K562 (cell line): Measurements from ENCODE around the gene LAMA4. TPM values are rescaled to one million over a fixed set of nuclear protein-coding genes. Genes with fewer than 3 reads are reported as not detected.

Experiments
- ATAC-seq: fragments of 200-7000 bp; cut with Tn5 transposase; 3 replicates; pipeline ENCODE4 v1.9.1; 2020; ENCODE audit warnings: moderate library complexity
- BruUV-seq: library from RNA; stranded (reverse); fragments of 400-500 nt; replicated peaks from 2 replicates; lab custom pipeline; 2021; lab: Mats Ljungman, UMichigan
- CTCF ChIA-PET: fragments of 300-600 bp; formaldehyde crosslinking; extraction: SDS; loops from one replicate; lab custom pipeline; 2021; ENCODE audit warnings: low intra/inter-chr PET ratio; lab: Yijun Ruan, JAX
- POLR2A ChIA-PET: fragments of 300-600, 350-650 bp; sonication (Branson Sonifier 250); formaldehyde crosslinking; extraction: SDS; loops from one replicate; lab custom pipeline; 2021; ENCODE audit warnings: antibody characterized with exemption, inconsistent platforms; lab: Yijun Ruan, JAX
- DNase-seq, 4 experiments: peaks; one replicate each; pipeline versions ENCODE4 v3.0.0 to v3.0.0-alpha.2; 2011 to 2018; ENCODE audit warnings: low spot score in 3 of 4, mixed read lengths in 3 of 4; ENCODE audit errors: extremely low read depth in 1 of 4
- FAIRE-seq: peaks from 2 replicates; lab custom pipeline; 2011; peaks lifted over from hg19 to GRCh38; lab: Jason Lieb, UNC
- H2AFZ ChIP-seq: 2 replicates; pipeline ENCODE4 v1.6.0; 2011; ENCODE audit warnings: low read depth, low read length, control low read depth, inconsistent platforms
- H3K27ac ChIP-seq: fragments of 200-600 bp; 3 replicates; pipeline ENCODE4 v1.8.0; 2011; ENCODE audit warnings: low read depth, mild to moderate bottlenecking, control low read depth, inconsistent platforms, low read length, moderate library complexity, mixed read lengths; ENCODE audit errors: extremely low read depth
- H3K27me3 ChIP-seq, 2 experiments: fragments of 300-600 bp in 1 of 2; 2 replicates in 1 of 2; 3 replicates in 1 of 2; pipeline versions ENCODE4 v1.6.0 to v1.8.0; 2011; ENCODE audit warnings: inconsistent platforms in 2 of 2, low read length in 2 of 2, mild to moderate bottlenecking in 1 of 2, mixed read lengths in 1 of 2, moderate library complexity in 1 of 2; ENCODE audit not compliant: control insufficient read depth in 2 of 2, insufficient read depth in 2 of 2
- H3K36me3 ChIP-seq: fragments of 300-600 bp; 3 replicates; pipeline ENCODE4 v1.8.0; 2011; ENCODE audit warnings: mild to moderate bottlenecking, low read length, inconsistent platforms; ENCODE audit not compliant: control insufficient read depth, insufficient read depth
- H3K4me1 ChIP-seq, 2 experiments: fragments of 200-600 bp in 1 of 2; replicated peaks in 1 of 2; 2 replicates in 1 of 2; 3 replicates in 1 of 2; pipeline versions ENCODE4 v1.5.1 to v1.8.0; 2011; ENCODE audit warnings: inconsistent platforms in 2 of 2, low read length in 2 of 2, mild to moderate bottlenecking in 1 of 2, mixed read lengths in 1 of 2, moderate library complexity in 1 of 2; ENCODE audit not compliant: control insufficient read depth in 2 of 2, insufficient read depth in 2 of 2
- H3K4me2 ChIP-seq: 2 replicates; pipeline ENCODE4 v1.6.1; 2011; ENCODE audit warnings: low read length, control low read depth, inconsistent platforms, mixed read lengths; ENCODE audit not compliant: insufficient read depth
- H3K4me3 ChIP-seq: fragments of 200-600 bp; sonication (generic), shearing (Covaris generic); 2 replicates; pipeline ENCODE4 v1.5.1; 2016; ENCODE audit warnings: control low read depth, inconsistent platforms
- H3K79me2 ChIP-seq: fragments of 200-600 bp; 3 replicates; pipeline ENCODE4 v1.8.0; 2011; ENCODE audit warnings: low read length, inconsistent platforms; ENCODE audit not compliant: control insufficient read depth, insufficient read depth
- H3K9ac ChIP-seq, 2 experiments: 2 replicates each; pipeline versions ENCODE4 v1.6.0 to v1.6.1; 2011; ENCODE audit warnings: low read depth in 2 of 2, low read length in 2 of 2, control low read depth in 1 of 2, inconsistent platforms in 1 of 2, mild to moderate bottlenecking in 1 of 2, mixed read lengths in 1 of 2; ENCODE audit not compliant: insufficient read depth in 1 of 2
- H3K9me1 ChIP-seq: one replicate; pipeline ENCODE4 v1.6.0; 2011; ENCODE audit warnings: inconsistent platforms, mild to moderate bottlenecking, low read length, moderate library complexity; ENCODE audit not compliant: control insufficient read depth, insufficient read depth
- H3K9me3 ChIP-seq: replicated peaks from 2 replicates; pipeline ENCODE4 v1.5.1; 2011; ENCODE audit warnings: low read depth, low read length, inconsistent platforms; ENCODE audit not compliant: control insufficient read depth, insufficient read depth
- H4K20me1 ChIP-seq: replicated peaks from 2 replicates; pipeline ENCODE4 v1.6.1; 2011; ENCODE audit warnings: low read length, inconsistent platforms, mixed read lengths; ENCODE audit not compliant: control insufficient read depth, insufficient read depth
- ATF2 ChIP-seq: sonication (generic); formaldehyde crosslinking; IDR thresholded peaks from 2 replicates; pipeline ENCODE4 v1.8.1; 2022; ENCODE audit warnings: missing genetic modification reagents
- CCNT2 ChIP-seq: IDR thresholded peaks from 2 replicates; pipeline ENCODE4 v1.6.1; 2011; ENCODE audit warnings: borderline replicate concordance, low read depth, mild to moderate bottlenecking, moderate library complexity, mixed read lengths, low read length; ENCODE audit not compliant: insufficient read length; ENCODE audit errors: extremely low read depth
- CREB3 ChIP-seq: fragments of 450-650 bp; conservative IDR thresholded peaks from 2 replicates; pipeline ENCODE4 v1.6.1; 2016; ENCODE audit warnings: missing genetic modification characterization, low read depth, mild to moderate bottlenecking, missing compliant biosample characterization, moderate library complexity
- DIDO1 ChIP-seq: fragments of 450-650 bp; IDR thresholded peaks from 2 replicates; pipeline ENCODE4 v1.6.1; 2016; ENCODE audit warnings: low read depth, missing biosample characterization, missing genetic modification characterization
- E2F5 ChIP-seq: sonication (generic); formaldehyde crosslinking; IDR thresholded peaks from 2 replicates; pipeline ENCODE4 v1.8.0; 2022; ENCODE audit warnings: mild to moderate bottlenecking, missing genetic modification reagents
- ELF4 ChIP-seq: fragments of 450-650 bp; formaldehyde crosslinking; IDR thresholded peaks from 2 replicates; pipeline ENCODE4 v1.4.0; 2022; ENCODE audit warnings: missing genetic modification characterization
- ETS2 ChIP-seq: IDR thresholded peaks from 2 replicates; pipeline ENCODE4 v1.6.1; 2016; ENCODE audit warnings: borderline replicate concordance, missing genetic modification characterization, mild to moderate bottlenecking, moderate library complexity, missing compliant biosample characterization; ENCODE audit not compliant: poor library complexity, severe bottlenecking
- GABPB2 ChIP-seq: fragments of 250-450 bp; sonication (Bioruptor Pico); conservative IDR thresholded peaks from 2 replicates; pipeline ENCODE4 v1.5.1; 2021; ENCODE audit warnings: mild to moderate bottlenecking
- NEUROD1 ChIP-seq: fragments of 150-350 bp; IDR thresholded peaks from 2 replicates; pipeline ENCODE4 v1.6.1; 2014; ENCODE audit warnings: borderline replicate concordance, low read length, low read depth; ENCODE audit not compliant: partially characterized antibody
- NFE2 ChIP-seq: IDR thresholded peaks from 2 replicates; pipeline ENCODE4 v1.6.1; 2014; ENCODE audit warnings: antibody characterized with exemption, low read depth
- PREB ChIP-seq: sonication (generic); formaldehyde crosslinking; IDR thresholded peaks from 2 replicates; pipeline ENCODE4 v1.8.1; 2023; ENCODE audit warnings: mild to moderate bottlenecking, missing genetic modification reagents
- PTRF ChIP-seq: fragments of 450-650 bp; IDR thresholded peaks from 2 replicates; pipeline ENCODE4 v1.6.1; 2016; ENCODE audit warnings: mild to moderate bottlenecking, missing genetic modification characterization, missing compliant biosample characterization
- ZNF282 ChIP-seq: sonication (generic); formaldehyde crosslinking; IDR thresholded peaks from 2 replicates; pipeline ENCODE4 v1.8.1; 2023; ENCODE audit warnings: missing genetic modification reagents
- WGBS: fragments of 100-300 bp; shearing (Covaris generic); methylation state at CpG from one replicate; pipeline ENCODE4 v1.1.6; 2016; ENCODE audit warnings: low coverage, mixed read lengths; ENCODE audit not compliant: insufficient coverage; ENCODE audit errors: missing lambda C conversion rate; 5-methylcytosine and 5-hydroxymethylcytosine counted together
- in situ Hi-C: fragments of 300-500 bp; cut with MboI; formaldehyde crosslinking; loops from 4 replicates; pipeline ENCODE4 v1.15.0; 2018; ENCODE audit warnings: inconsistent platforms, mixed read lengths
- intact Hi-C: fragments of 100-400 bp; cut with micrococcal nuclease; formaldehyde crosslinking; loops from 2 replicates; pipeline ENCODE4 v1.14.2; 2022
- polyA plus RNA-seq, 8 experiments: library from polyadenylated mRNA; depleted of rRNA in 4 of 8; stranded (reverse) in 5 of 8; unstranded in 3 of 8; fragments of >200 nt; fragmentation: Nextera tagmentation in 2 of 8; fragmentation: Illumina TruSeq in 1 of 8; extraction: Ambion mirVana in 2 of 8; extraction: Trizol in 1 of 8; gene quantifications; 2 replicates each; pipeline versions ENCODE4 v1.2.1 to v1.2.3, GENCODE V29; 2011 to 2014; ENCODE audit warnings: inconsistent platforms in 1 of 8, missing spikeins in 1 of 8
- total RNA-seq, 7 experiments: library from RNA; depleted of rRNA in 6 of 7; stranded (reverse); fragments of >200 nt in 6 of 7; fragmentation: Illumina TruSeq in 2 of 7; extraction: Trizol in 2 of 7; gene quantifications; 2 replicates each; pipeline versions ENCODE4 v1.2.1 to v1.2.3, GENCODE V29; 2011 to 2021; ENCODE audit warnings: low replicate concordance in 1 of 7

Gene LAMA4
- total and polyA plus RNA-seq, 9 of the 15 experiments (the other 6 are each of a cell fraction or from before 2014, with no cell fraction given): 0.05 to 2.9 (median 0.51) TPM

- Histone ChIP-seq H3K4me3 (no peak overlapping the region), H3K9me3 (no peaks in the 10 kb centered on the region), H4K20me1 (no peaks in the 10 kb centered on the region), H3K9me1 (no peaks in the 10 kb centered on the region), H2AFZ (no peak overlapping the region), H3K27ac (no peak overlapping the region), H3K9ac (no peak overlapping the region), H3K27me3 (no peaks in the 10 kb centered on the region), H3K79me2 (no peaks in the 10 kb centered on the region), H3K4me1 (no peaks in the 10 kb centered on the region), H3K36me3 (no peaks in the 10 kb centered on the region), H3K4me2 (no peak overlapping the region)
- in situ Hi-C loops (no loop called here), intact Hi-C loops (no loop called here)
- ChIA-PET CTCF (no interaction called here), POLR2A (no interaction called here)
- BruUV-seq: no TSS peak
- FAIRE-seq (no peak), ATAC-seq (no peak), DNase-seq (no peak)
- WGBS: 1% methylated on average over 5 of the region's 5 CpGs
- TF ChIP-seq NEUROD1 (no peak), CCNT2 (no peak), PTRF (no peak), E2F5 (CRISPR knock-in tag) (no peak), ATF2 (no peak), PREB (CRISPR knock-in tag) (no peak), DIDO1 (tag) (no peak), NFE2 (no peak), ZNF282 (CRISPR knock-in tag) (no peak), ETS2 (no peak), ELF4 (CRISPR knock-in tag) (no peak), CREB3 (tag) (no peak), GABPB2 (no peak)
Measured at GRCh38 chr6:112245511-112246203, 8.7 kb downstream of the LAMA4 start.
